HTERT RPE-1 (cell line): Measurements from ENCODE around the gene DROSHA.
"Not testable (repeated sequence)": the region's sequence is repeated elsewhere in the genome, so short reads cannot be mapped to it uniquely, and the experiment has no call there.

ENCODE experiments used
- in situ Hi-C: fragments of 300-500 bp; cut with MboI; formaldehyde crosslinking; loops from 4 replicates; pipeline ENCODE4 v1.14.3; 2020; ENCODE audit warnings: low sequenced_read_pairs

The DROSHA gene

GRCh38 chr5:31385774-31386537 lies 145.9 kb downstream of the DROSHA start:
- in situ Hi-C loops: no loop called here

GRCh38 chr5:31383734-31384133 lies 148.2 kb downstream of the DROSHA start:
- in situ Hi-C loops: no loop called here

- in situ Hi-C loops: no loop called here
Observed at GRCh38 chr5:31382051-31382878, 149.6 kb downstream of the DROSHA start.

GRCh38 chr5:31381299-31381698 lies 150.6 kb downstream of the DROSHA start:
- in situ Hi-C loops: no loop called here

DNA sequence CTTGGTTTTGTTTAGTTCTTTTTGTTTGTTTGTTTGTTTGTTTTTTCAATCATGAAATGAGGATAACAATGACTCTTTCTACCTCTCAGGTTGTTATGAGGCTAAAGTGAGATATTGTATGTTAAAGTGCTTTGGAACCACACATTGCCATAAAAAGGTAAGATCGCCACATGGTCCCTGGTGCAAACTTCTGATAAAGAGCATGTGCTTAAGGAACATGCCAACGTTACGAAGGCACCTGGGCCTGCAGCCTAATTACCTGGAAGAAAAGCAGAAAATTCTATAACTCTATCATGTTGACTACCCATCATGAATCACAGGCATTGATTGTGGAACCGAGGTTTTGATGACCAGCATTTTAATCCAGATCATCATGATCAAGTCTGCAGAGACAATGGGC lies 151.8 kb downstream of the DROSHA start:
- in situ Hi-C loops: no loop called here

- in situ Hi-C loops: no loop called here
Observed at GRCh38 chr5:31378838-31379237, 153.1 kb downstream of the DROSHA start.

GRCh38 chr5:31378136-31378535 lies 153.8 kb downstream of the DROSHA start:
- in situ Hi-C loops: no loop called here

- in situ Hi-C loops: no loop called here
Observed at GRCh38 chr5:31377274-31377946, 154.5 kb downstream of the DROSHA start.

GRCh38 chr5:31375999-31376720 lies 155.7 kb downstream of the DROSHA start:
- in situ Hi-C loops: no loop called here

GRCh38 chr5:31372124-31372523 lies 159.8 kb downstream of the DROSHA start:
- in situ Hi-C loops: no loop called here

DNA sequence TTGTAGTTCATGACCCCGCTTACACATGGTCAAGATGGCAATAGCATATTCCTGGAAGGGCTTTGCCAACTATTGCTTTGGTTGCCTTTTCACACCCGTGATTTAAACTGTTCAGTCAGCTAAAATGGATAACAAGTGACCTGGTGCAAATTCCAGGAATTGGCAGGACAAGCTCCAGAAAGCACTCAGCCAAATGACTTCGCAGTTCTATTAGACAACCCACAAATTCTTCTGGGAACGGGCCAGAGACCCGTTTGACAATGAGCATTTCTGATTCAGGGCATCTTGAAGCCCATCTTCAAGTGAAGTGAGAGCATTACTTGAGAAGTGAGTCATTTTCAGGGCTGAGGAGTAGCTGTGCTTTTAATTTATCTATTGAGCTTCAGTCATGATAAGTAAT lies 165.0 kb downstream of the DROSHA start:
- in situ Hi-C loops: no loop called here

DNA sequence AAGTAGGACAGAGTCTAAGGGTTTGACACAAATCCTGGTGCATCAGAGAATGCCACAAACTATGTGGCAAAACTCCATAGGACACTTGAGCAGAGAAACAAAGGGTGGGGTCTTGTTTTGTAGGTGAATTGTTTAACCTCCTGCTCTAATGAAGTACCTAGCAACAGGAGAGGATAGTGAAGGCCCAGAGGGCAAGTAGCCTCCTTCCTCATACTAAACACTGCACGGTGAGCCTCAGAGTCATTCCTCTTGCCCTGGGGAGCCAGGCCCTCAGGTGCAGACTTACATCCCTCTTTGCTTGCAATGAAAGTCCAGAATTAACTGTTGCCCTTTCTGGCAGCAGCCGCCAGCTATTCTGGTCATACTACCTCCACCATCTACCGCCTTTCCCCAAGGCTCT lies 166.1 kb downstream of the DROSHA start:
- in situ Hi-C loops: no loop called here

- in situ Hi-C loops: no loop called here
Observed at GRCh38 chr5:31364881-31365636, 166.8 kb downstream of the DROSHA start.

GRCh38 chr5:31362931-31363568 lies 168.8 kb downstream of the DROSHA start:
- in situ Hi-C loops: no loop called here

DNA sequence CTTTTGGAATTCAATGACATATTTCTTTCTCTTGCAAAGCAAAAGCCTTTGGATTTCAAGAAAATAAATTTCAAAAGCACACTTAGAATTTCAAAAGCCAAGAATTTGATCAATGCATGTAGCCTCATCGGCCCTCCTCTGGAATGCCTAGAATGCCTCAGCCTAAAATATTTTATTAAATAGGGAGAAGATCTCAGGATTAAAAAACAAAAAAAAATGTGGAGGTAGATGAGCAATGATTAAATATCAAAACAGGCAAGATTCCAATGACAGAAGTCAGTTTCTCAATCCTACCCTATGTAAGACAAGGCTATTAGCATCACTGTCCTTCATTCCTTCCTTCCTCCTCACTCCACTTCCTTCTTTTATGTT lies 169.4 kb downstream of the DROSHA start:
- in situ Hi-C loops: no loop called here

- in situ Hi-C loops: not testable (repeated sequence)
Observed at GRCh38 chr5:31361704-31362528, 170.0 kb downstream of the DROSHA start.

DNA sequence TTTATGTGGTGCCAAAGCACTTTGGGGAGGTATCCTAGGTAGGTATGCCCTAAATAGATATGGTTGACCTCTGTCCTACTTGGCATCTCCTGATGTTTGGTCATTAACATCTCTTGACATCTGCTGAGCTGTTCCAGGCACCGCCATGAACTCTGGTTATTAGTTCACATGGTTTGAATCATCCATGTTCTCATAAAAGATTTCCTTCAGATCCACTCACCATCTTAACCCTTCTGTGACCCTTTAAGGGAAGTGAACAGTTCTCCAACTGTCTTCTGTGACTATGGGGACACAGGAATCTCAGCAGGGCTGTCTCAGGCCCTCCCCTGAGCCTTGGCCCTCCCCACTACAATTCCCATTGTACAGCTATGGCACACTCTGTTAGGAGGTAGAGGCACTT lies 170.7 kb downstream of the DROSHA start:
- in situ Hi-C loops: no loop called here

- in situ Hi-C loops: no loop called here
Observed at GRCh38 chr5:31359839-31360238, 172.1 kb downstream of the DROSHA start.

- in situ Hi-C loops: no loop called here
Observed at GRCh38 chr5:31357038-31357437, 174.9 kb downstream of the DROSHA start.
